NCI-H1694 (cell line): ENCODE measurements around the gene DNAJC5G.
"Not testable (repeated sequence)": the region's sequence is repeated elsewhere in the genome, so short reads cannot be mapped to it uniquely, and the experiment has no call there.

Experiments
- DNase-seq: peaks from one replicate; lab custom pipeline; 2025; lab: John Stamatoyannopoulos, UW

Gene DNAJC5G

GRCh38 chr2:27281442-27281841 lies 6.2 kb downstream of the DNAJC5G start:
- no peak for DNase-seq

- DNase-seq: no peak
Measured at GRCh38 chr2:27281855-27282559, 6.8 kb downstream of the DNAJC5G start, which contains the start of gene TRIM54. Gene TRIM54, plus strand, starts transcription at chr2:27282429. Its CDS starts 303 bp downstream, at chr2:27282732.

- DNase-seq: no peak
Measured at GRCh38 chr2:27282892-27283291, 7.7 kb downstream of the DNAJC5G start.

GRCh38 chr2:27284996-27285395 lies 9.8 kb downstream of the DNAJC5G start:
- no peak for DNase-seq

GRCh38 chr2:27285481-27285880 lies 10.2 kb downstream of the DNAJC5G start:
- DNase-seq: no peak

GRCh38 chr2:27288610-27289009 lies 13.4 kb downstream of the DNAJC5G start:
- DNase-seq: no peak

GRCh38 chr2:27290549-27290948 lies 15.3 kb downstream of the DNAJC5G start:
- no peak for DNase-seq

GRCh38 chr2:27291865-27292264 lies 16.6 kb downstream of the DNAJC5G start:
- DNase-seq: no peak

- DNase-seq: no peak
Measured at GRCh38 chr2:27294928-27295327, 19.7 kb downstream of the DNAJC5G start.

- no peak for DNase-seq
Measured at GRCh38 chr2:27296481-27296880, 21.2 kb downstream of the DNAJC5G start.

GRCh38 chr2:27297195-27297594 lies 22.0 kb downstream of the DNAJC5G start:
- DNase-seq: no peak

GRCh38 chr2:27298391-27299080 lies 23.3 kb downstream of the DNAJC5G start:
- DNase-seq: no peak

GRCh38 chr2:27300606-27301005 lies 25.4 kb downstream of the DNAJC5G start:
- DNase-seq: not testable (repeated sequence)

GRCh38 chr2:27303093-27304025 lies 28.1 kb downstream of the DNAJC5G start:
- peak; percentile 88 for DNase-seq

- no peak for DNase-seq
Measured at GRCh38 chr2:27304488-27305240, 29.4 kb downstream of the DNAJC5G start.

- no peak for DNase-seq
Measured at GRCh38 chr2:27305516-27305915, 30.3 kb downstream of the DNAJC5G start.

GRCh38 chr2:27306136-27306535 lies 30.9 kb downstream of the DNAJC5G start:
- DNase-seq: no peak

- peak; percentile 25 for DNase-seq
Measured at GRCh38 chr2:27306573-27307286, 31.5 kb downstream of the DNAJC5G start.

GRCh38 chr2:27307287-27307544 lies 32.0 kb downstream of the DNAJC5G start:
- no peak for DNase-seq

- no peak for DNase-seq
Measured at GRCh38 chr2:27307545-27308358, 32.5 kb downstream of the DNAJC5G start.
